Measurements from ENCODE around the gene SUPV3L1. TPM values are rescaled to one million over a fixed set of nuclear protein-coding genes. Genes with fewer than 3 reads are reported as not detected.

Gene SUPV3L1
- total RNA-seq, 1 donor from 2014 or later = 46.6 TPM

GRCh38 chr10:69220507-69220906, 40.5 kb downstream of the SUPV3L1 start:
- no peak for TF ChIP-seq CTCF (IDR thresholded peaks at IDR 0.05; ENCODE audit: insufficient read depth, low read length, severe bottlenecking)
- Histone ChIP-seq H3K4me3 (ENCODE audit: low read depth, low read length) (peak overlapping the region; percentile 1), H3K27me3 (ENCODE audit: control insufficient read depth, insufficient read depth, low read length) (no peaks in the 10 kb centered on the region), H3K36me3 (ENCODE audit: control insufficient read depth, insufficient read depth, low read length) (no peaks in the 10 kb centered on the region)
- DNase-seq (ENCODE audit: low read depth) = peak; percentile 33
- FAIRE-seq = no peak

- peak; percentile 94 for DNase-seq (ENCODE audit: low read depth)
These were observed 42.4 kb downstream of the SUPV3L1 start for GRCh38 chr10:69222157-69223027.

GRCh38 chr10:69223028-69223342, 43.0 kb downstream of the SUPV3L1 start:
- H3K27me3 ChIP-seq (ENCODE audit: control insufficient read depth, insufficient read depth, low read length) = no peaks in the 10 kb centered on the region
- DNase-seq (ENCODE audit: low read depth) (no peak), FAIRE-seq (no peak)
- no peak overlapping the region for H3K4me3 ChIP-seq (ENCODE audit: low read depth, low read length)
- no peaks in the 10 kb centered on the region for H3K36me3 ChIP-seq (ENCODE audit: control insufficient read depth, insufficient read depth, low read length)
- no peak for TF ChIP-seq CTCF (IDR thresholded peaks at IDR 0.05; ENCODE audit: insufficient read depth, low read length, severe bottlenecking)

More at GRCh38 chr10:69222157-69223027, 42.4 kb downstream of the SUPV3L1 start:
- peak; percentile 70 for TF ChIP-seq CTCF (IDR thresholded peaks at IDR 0.05; ENCODE audit: insufficient read depth, low read length, severe bottlenecking)
- H3K4me3 ChIP-seq (ENCODE audit: low read depth, low read length) = peak overlapping the region; percentile 9
- no peaks in the 10 kb centered on the region for H3K27me3 ChIP-seq (ENCODE audit: control insufficient read depth, insufficient read depth, low read length)
- FAIRE-seq = no peak
- H3K36me3 ChIP-seq (ENCODE audit: control insufficient read depth, insufficient read depth, low read length) = no peaks in the 10 kb centered on the region

GRCh38 chr10:69224862-69225657, 45.0 kb downstream of the SUPV3L1 start:
- DNase-seq (ENCODE audit: low read depth) (peak; percentile 79), FAIRE-seq (no peak)
- H3K36me3 ChIP-seq (ENCODE audit: control insufficient read depth, insufficient read depth, low read length) = no peaks in the 10 kb centered on the region
- H3K27me3 ChIP-seq (ENCODE audit: control insufficient read depth, insufficient read depth, low read length) = no peaks in the 10 kb centered on the region
- TF ChIP-seq CTCF (IDR thresholded peaks at IDR 0.05; ENCODE audit: insufficient read depth, low read length, severe bottlenecking) = no peak
- no peak overlapping the region for H3K4me3 ChIP-seq (ENCODE audit: low read depth, low read length)

- H3K4me3 ChIP-seq (ENCODE audit: low read depth, low read length) = no peak overlapping the region
- H3K36me3 ChIP-seq (ENCODE audit: control insufficient read depth, insufficient read depth, low read length) = no peaks in the 10 kb centered on the region
- no peak for TF ChIP-seq CTCF (IDR thresholded peaks at IDR 0.05; ENCODE audit: insufficient read depth, low read length, severe bottlenecking)
- no peaks in the 10 kb centered on the region for H3K27me3 ChIP-seq (ENCODE audit: control insufficient read depth, insufficient read depth, low read length)
- DNase-seq (ENCODE audit: low read depth) (no peak), FAIRE-seq (no peak)
These were observed 45.6 kb downstream of the SUPV3L1 start for GRCh38 chr10:69225681-69226080.

All from bronchial epithelial cell (primary cell).